ENCODE data around the gene SORCS2.

SORCS2 gene

DNA sequence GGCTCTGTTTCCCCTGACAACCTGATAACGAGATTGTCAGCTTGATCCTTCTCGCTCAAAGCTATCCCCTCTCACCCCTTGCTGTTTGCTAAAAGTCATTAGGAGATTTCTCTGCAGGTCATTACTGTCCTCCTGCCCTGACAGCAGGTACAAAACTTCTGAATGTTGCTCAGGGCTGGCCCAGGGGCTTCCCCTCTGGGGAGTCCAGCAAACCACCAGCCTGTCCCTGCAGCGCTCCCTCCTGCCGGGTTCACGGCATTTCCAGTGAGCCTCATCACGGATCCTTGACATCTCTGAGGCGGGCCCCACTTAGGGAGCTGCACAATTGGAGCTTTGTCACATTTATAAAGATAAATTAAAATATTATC is 5.2 kb upstream of the SORCS2 start:
- DNase-seq = peak in 1 of 3 donors; percentile 4

DNA sequence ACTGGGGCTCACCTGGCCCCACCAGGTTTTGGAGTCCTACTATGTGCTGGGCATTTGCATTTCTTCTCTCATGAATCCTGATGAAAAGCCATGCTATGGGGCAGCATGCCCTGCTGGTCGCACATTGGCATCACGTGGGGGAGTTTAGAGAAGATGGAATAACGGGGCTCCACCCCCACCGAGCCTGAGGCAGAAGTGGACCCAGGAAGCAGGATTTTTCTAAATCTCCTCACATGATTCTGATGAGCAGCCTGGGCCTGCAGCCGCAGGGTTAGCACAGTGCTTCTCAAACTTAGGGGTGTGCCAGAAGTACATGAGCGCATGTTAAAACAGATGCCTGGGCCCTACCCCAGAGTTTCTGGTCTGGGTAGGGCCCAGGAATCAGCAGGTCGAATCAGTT is 4.6 kb upstream of the SORCS2 start:
- no peak for DNase-seq

DNA sequence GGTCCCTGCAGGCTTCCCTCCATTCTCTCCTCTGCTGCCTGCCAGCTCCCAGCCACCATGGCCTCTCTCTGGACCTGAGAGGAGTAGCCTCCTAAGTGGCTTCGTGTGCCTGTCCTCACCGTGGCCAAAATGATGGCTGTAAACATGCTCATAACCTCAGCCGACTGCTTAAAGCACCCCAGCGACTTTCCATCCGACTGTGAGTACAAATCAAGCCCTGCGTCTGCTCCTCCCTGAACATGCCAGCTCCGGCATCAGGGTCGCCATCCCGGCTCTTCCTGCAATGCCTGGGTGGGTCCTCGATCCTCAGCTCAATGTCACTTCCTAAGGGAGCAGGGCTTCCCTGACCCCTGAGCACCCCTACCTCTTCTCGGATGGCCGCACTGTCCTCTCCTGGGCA is 3.3 kb upstream of the SORCS2 start:
- no peak for DNase-seq

DNA sequence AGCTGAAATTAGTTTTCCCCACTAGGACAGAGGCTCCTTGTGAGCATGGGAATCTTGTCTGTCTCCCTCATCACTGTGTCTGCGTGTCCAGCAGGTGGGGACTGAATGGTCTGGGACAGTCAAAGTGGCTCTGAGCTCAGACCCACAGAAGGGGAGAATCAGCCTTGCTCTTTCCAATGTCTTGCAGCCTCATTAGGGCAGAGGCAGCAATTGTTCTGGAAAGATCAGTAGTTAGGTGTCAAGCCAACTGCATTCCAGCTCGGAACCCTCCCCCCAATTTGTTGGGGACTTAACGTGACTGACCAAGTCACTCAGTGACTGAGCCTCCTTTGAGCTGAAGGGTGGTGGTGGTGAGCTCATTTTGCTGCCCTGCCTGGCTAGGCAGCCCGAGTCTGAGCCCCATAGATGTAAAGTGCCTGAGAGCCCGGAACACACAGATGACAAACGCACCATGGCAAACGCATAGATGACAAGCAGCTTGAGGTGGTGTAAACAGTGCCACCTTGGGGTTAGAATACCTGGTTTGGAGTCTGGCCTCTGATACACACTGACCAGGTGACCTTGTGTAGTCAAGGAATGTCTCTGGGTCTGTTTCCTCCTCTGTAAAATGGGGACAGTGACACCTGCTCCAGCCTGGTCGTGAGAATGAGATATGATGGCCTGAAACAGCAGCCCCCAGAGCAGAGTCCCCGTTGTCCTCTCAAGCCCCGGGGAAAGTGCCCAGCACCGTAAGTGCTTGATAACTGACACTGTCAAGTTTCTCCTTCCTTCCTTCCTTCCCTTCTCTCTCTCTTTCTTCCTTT is 2.7 kb upstream of the SORCS2 start:
- no peak for DNase-seq

DNA sequence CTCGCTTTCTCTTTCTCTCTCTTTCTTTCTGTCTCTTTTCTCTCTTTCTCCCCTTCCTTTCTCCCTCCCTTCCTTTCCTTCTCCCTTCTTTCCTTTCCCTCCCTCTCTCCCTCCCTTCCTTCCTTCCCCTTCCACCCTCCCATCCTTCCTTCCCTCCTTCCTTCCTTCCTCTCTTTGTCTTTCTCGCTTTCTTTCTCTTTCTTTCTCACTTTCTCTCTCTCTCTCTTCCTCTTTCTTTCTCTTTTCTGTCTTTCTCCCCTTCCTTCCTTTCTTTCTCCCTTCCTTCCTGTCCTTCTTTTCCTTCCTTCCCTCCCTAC is 2.1 kb upstream of the SORCS2 start:
- no peak for DNase-seq

DNA sequence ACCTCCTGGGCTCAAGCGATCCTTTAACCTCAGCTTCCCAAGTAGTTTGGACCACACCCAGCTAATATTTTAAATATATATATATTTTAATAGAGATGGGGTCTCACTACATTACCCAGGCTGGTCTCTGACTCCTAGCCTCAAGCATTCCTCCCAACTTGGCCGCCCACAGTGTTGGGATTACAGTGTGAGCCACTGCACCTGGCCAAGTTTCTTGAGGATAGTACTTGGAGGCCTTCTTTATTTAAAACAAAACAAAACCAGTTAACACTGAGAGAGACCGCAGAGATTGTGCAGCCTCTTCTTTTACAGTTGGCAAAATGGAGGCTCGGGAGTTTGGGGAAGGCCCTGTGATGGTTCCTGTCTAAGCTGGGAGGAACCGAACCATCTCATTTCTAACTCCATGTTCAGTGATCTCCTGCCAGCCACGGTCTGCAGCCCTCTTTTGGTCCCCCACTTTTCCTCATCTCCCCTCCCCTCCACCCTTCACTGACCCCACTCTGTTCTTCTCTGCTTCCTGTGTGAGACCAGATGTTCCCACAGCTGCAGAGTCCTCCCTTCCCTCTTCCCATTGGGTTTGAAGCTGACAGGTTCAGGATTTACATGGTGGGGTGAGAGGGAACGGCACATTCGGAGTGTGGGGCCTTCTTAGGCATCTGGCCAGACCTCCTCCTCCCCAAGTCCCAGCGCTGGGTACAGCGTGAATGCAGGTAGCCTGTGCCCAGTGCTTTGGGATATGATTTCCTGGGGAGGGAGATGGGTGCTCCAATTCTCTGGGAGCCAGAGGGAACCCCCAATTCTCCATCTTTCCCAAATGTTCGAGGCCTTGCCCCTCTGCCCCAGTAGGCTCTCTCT is 1.4 kb upstream of the SORCS2 start:
- no peak for DNase-seq

DNA sequence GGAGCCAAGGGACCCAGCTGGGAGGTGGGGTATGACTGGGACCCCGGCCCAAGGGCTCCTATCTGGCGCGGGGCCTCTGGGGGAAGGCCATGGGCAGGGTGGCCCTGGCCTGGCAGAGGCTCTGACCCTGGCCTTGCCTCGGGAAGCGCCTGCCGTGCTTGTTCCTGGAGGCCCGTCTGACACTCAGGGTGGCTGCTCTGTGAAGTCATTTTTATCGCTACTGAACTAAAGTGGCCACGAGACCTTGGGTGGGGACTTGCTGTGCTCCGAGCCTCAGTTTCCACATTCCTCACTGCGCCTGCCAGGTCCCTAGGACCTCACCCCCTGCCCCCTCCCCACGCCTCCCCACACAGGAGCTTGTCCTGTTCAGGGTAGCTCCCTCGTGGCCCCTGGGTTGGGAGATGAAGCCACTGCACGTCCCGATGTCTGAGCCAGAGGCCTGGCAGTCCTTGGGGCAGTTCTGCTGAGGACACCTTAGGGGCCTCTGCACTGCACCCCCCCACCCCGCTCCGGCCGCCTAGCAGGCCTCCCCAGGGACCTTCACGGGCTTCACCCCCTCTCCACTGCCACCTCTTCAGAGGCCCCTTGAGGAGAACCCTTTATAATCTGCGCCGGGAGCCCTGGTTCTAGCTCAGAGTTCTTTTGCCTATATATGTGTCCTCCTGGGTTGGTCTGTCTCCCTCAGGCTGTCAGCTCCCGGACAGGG is 639 bp upstream of the SORCS2 start:
- no peak for DNase-seq

DNA sequence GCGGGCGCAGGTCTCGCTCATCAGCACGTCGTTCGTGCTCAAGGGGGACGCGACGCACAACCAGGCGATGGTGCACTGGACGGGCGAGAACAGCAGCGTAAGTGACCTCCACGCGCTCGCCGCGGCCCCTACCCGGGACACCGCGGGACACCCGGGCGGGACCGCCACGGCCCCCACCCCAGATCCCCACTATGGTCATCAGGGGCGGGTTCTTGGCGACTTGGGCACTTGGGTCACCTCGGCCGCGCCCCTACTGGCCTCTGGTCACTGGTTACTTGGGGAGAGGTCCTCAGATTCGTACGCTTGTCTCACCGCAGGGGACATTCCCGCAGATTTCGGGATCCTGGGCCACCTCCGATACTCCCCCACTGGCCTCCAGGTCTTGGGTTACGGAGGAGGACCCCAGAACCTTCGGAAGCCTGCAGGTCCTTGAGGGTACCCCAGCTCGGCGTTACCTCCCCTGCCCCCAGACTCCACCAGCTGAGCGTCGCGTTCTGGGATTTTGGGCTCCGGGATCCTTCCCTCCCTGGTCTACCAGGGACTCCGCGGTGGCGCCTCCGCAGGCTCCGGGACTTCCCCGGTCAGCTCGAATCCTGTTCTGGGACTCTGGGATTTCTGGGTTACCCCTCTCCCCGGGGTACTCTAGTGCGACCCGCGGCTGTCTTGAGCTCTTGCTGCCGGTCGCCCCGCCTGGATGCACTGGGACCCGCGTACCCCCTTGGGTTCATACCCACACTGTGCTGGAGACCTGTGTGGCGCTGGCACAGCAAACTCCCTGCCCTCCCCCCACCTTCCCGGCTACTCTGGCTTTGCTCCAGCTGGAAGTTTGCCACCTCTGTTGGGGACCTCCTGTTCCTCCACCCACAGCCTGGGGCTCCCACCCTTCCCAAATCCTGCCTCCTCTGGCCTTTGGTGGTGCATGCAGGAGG is 956 bp downstream of the SORCS2 start:
- DNase-seq = no peak

DNA sequence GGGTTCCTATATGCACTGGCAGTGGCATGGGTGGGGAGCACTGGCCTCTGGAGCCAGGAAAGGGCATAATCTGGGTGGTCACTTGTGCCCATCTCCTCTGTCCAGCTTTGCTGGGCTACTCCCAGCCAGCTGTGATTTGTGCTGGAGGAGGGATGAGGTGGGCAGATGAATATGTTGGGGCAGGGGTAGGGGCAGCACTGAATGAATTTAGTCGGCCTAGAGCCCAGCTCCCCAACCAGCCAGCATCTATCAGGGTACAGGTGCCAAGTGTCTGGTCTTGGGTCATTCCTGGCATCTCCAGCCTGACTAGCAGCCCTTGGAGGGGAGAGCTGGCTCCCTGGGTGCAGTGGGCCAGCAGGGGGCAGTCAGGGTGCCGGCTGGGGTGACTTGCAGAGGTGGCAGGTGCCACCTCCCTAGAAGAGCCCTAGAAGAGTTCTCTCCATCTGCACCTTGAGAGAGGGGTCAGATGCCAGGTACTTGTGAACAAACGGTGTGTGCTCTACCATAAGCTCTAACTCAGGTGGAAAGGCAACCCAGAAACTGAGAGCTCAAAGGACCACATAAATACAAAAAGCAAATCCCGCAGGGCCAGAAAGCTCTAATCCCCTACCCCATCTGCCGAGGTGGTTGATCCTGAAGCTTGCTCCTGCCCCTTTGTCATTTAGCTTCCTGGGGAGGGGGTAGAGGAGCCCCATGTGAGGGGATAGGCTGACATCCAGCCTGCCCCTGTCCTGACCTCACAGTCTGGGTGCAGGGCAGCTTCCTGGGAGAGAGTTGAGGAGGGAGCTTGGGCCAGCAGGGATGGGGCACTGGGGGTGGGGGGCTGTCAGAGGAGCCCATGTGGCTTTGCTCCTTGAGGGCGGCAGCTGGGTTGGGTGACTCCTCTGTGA is 2.2 kb downstream of the SORCS2 start:
- peak in 2 of 3 donors; percentile 11 to 46 for DNase-seq

DNA sequence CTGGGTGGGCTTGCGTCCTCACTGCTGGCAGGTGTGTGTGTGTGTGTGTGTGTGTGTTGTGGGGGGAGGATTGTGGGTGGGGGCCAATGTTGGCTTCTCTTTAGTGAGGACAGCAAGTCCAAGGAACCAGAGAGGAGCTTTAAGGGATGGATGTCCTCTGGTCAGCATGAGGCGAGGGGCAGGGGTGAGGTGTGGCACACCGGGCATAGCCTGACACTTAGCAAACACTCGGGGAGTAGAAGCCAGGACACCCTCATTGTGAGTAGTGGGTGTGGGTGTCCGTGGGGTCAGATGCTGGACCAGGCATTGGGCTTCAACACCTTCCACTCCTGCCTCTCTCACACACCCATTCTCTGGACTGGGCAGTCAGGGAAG is 2.8 kb downstream of the SORCS2 start:
- no peak for DNase-seq

DNA sequence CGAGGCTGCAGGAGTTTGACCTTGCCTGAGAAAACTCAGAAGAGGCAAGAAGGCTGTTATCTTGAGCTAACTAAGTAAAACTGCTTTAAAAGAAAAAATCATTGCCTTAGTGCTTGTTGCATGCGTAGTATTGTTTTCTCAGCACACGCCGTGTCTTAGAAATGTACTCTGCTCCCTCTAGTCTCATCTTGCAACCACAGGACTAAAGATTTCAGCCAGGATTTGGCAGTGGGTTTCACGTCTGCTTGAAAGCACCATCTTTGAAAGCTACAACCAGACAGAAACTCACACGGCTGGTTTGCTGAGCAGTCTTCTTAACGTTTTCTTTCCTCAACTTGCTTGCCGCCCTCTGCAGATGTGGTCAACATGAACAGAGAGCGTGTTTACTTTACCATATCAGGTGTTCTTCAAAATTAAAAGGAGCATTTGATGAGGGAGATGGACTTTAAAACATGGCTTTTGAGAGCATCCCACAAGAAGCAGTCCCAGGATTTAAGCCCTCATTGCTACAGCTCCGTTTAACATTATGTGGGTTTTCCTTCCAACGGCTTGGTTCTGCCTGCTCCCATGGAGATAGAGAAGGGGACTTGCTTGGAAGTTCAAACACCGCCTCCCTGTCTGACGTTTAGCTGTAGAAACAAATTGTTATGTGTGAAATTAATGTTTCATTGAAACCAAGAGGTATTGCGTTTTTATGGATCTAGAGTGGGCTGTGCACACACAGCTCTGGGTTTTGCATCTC is 3.4 kb downstream of the SORCS2 start:
- DNase-seq = no peak

DNA sequence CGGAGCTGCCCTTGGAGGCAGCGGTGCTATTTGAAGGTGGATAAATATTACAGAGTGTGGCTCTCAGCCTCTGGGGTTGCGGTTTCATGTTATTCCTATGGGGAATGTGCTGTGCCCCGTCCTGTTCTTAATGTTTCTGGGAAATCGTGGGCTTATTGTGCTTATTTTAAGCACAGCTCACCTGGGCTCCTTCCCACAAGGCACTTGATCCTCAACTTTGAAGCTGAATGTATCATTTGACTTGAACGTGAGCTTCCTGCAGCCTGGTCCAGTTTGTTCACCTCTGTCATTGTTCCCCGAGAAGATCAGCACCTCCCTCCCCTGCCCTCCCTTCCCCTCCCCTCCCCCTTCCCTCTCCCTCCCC is 3.9 kb downstream of the SORCS2 start:
- DNase-seq = no peak

DNA sequence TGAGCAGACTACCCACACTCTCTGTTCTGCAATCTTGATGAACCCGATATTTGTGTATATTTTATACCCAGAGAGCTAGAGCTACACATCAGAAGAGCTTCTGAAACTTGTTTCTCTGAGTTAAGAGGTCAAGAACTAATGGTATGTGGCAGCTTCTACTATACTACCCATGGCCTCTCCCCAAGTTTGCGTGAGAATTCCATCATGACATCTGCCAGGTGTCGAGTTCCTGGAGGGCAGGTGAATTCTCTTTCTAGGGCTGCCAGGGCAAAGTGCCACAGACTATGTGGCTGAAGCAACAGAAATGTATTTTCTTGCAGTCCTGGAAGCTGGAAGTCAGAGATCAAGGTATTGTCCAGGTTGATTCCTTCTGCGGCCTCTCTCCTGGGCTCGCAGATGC is 4.4 kb downstream of the SORCS2 start:
- DNase-seq = no peak

DNA sequence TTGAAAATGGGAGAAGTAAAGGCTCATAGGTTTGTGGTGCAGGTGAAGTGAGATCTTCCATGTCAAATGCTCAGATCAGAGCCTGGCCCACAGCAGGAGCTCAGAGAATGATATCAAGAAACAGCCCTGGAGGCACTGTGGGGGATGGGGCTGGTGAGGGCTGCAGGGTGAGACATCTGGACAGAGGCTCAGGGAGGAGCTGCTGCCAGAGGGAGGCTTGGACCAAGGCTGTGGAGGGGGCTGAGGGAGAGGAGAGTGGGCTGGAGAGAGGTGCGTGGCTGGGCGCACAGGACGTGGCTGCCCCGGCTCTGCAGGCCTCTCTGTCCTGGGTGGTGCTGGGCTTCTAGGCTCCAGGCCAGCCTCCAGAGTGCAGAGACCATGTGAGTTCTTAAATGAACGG is 5.6 kb downstream of the SORCS2 start:
- DNase-seq = no peak

DNA sequence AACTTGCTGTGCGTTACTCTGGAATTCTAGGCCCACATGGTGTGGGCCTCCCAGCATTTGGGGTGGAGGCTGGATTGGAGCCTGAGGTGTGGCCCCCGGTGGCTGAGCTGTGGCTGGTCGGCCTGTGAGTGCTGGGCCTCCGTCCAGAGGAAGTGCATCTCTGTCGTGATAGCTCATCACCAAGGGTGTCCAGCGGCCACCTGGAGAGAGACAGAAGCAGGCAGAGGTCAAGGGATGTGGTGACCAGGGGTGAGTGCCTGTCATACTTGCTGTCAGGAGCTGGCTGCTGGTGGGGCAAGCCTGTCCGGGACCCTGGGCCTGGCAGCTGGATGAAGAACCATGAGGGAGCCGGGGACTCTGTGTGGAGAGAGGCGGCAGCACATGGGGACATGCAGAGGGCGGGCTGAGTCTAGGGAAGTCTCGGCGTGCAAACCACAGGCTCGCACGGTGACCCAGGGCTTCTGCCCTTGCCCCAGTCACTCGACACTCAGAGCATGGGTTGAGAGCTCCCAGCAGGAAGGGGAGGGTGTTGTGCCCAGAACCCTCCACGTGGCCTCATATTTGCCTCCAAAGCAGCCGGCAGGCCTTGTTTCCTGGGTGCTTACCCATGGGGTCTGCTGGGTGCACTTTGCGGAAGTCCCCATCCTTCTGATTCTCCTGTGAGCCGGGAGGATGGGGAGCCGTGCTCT is 6.2 kb downstream of the SORCS2 start:
- no peak for DNase-seq

DNA sequence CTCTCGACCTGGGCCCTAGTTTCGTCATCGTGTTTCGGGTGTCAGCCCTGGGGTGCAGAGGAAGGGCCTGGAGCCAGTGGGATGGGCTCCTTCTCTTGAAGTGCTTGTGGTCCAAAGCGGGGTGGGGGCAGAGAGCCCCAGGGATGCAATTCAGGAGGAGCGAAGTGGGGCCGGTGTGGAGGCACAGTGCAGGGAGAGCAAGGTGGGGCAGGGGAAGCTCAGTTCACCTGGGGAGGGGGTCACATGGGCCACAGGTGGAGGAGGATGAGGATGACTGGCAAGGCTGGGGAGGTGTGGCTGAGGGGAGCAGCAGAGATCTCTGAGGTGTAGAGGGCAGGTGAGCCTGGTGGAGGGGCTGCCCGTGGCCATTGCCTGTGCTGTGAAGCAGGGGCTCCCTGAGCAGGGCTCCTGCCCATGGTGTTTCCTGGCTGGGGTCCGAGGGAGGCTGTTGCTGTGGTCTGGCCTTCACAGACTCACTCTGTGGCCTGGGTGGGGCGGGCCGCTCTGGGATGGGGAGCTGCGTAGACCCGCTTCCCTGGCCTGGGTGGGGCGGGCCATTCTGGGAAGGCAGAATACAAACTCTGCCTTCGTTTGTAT is 6.9 kb downstream of the SORCS2 start:
- no peak for DNase-seq

DNA sequence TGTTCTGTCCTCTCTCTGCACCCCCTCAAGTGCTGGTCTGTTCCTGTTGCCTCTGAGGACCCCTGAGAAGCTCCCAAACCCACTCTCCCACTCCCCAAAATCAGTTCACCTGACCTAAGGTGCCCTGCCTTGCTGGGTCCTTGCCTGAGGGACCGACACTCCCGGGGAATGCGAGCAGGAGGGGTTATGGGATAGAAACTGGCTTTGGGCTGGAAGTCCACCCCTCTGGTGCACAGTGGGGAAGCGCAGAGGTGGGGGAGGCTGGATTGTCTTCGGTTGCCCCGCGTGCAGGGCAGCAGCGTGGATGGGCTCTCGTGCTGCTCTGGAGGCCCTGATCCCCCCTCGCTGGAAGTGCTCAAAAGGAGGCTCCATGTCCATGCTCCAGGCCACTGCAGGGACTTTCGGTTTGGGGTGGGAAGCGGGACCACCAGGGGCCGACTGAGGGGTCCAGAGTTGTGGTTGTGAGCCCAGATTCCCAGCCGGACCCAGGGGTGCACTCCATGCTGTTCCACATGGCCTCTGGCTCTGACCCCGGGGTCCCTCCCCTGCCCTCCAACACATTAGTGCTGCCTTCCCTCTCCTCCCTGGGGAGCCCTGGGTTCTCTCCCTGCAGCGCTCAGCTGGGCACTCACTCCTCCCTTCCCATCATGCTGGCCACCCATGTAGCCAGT is 7.6 kb downstream of the SORCS2 start:
- DNase-seq = no peak

DNA sequence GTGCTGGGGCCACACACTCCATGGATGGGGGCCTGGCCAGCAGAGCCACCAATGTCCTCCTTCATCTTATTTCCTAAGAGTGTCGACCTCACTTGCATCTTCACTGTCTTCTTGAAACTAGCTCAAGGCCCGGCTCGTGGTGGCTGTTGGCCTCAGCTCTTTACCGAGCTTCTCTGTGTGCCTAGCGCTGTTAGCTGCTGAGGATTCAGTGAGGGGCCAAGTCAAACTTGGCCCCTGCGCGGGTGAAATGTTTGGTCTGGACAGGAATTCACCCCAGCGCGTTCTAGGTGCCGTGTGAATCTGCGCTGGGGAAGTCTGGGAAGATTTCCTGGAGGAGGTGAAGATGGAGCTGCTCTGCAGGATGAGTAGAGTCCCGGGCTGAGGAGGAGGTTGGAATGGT is 8.5 kb downstream of the SORCS2 start:
- no peak for DNase-seq

Measured in suppressor macrophage treated with lipopolysaccharide for 1 hour (primary cell).